CMK (cell line): ENCODE measurements around the gene ZNF765.
A peak's percentile ranks its signal among the peaks of the same experiment; 100 is the strongest.
"Not testable (repeated sequence)": the region's sequence is repeated elsewhere in the genome, so short reads cannot be mapped to it uniquely, and the experiment has no call there.

ENCODE experiments used
- DNase-seq: peaks from one replicate; pipeline ENCODE4 v3.0.0-alpha.2; 2010; ENCODE audit warnings: low read depth

Gene ZNF765

DNA sequence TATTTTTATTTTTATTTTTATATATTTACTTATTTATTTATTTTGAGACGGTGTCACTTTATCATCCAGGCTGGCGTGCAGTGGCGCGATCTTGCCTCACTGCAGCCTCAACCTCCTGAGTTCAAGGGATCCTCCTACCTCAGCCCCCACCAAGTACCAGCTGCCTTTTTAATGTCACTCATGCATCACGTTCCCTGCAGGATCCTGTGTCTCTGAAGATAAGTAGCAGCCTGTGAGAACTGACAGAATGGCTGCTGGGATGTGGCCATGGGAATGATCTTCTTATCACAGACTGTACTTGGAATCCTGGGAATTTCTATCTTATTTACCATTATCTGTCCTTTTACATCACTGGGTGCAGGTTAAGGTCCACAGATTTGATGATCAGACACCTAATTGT lies 27.6 kb downstream of the ZNF765 start:
- DNase-seq = no peak

DNA sequence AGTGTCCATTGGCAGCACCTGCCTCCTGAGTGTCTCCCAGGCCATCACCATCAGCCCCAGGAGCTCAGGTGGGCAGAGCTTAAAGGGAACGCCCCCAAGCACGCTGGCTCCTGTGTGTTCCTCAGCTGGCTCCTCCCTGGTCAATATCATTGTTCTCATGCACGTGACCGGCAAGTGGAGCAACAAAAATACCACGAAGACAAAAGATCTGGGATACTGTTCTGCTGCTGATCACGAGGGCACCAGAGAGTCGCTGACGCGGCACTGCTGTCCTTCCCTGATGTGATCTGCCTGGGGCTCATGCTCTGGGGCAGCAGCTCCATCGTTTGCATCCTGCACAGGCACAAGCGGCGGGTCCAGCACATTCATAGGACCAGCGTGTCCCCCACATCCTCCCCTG lies 28.1 kb downstream of the ZNF765 start:
- not testable (repeated sequence) for DNase-seq

DNA sequence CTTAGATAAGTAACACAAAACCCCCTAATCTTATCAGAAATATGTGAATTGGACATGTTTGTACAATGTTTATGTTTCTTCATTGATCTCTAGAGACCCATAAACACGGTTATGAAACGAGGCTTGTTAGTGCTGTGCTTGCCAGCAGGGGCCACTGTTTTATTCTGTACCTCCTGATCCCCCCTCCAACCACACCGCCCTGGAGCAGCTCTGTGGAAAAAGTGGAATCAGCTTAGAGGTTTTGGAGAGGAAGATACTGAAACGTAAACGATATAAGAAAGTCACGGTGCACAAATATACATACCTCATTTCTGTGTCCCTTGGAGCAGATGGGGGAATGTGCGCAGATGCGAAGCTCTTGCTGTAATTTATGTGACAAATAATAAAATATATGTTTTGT lies 28.7 kb downstream of the ZNF765 start:
- DNase-seq = not testable (repeated sequence)

GRCh38 chr19:53424968-53425597 lies 30.1 kb downstream of the ZNF765 start:
- peak; percentile 77 for DNase-seq

DNA sequence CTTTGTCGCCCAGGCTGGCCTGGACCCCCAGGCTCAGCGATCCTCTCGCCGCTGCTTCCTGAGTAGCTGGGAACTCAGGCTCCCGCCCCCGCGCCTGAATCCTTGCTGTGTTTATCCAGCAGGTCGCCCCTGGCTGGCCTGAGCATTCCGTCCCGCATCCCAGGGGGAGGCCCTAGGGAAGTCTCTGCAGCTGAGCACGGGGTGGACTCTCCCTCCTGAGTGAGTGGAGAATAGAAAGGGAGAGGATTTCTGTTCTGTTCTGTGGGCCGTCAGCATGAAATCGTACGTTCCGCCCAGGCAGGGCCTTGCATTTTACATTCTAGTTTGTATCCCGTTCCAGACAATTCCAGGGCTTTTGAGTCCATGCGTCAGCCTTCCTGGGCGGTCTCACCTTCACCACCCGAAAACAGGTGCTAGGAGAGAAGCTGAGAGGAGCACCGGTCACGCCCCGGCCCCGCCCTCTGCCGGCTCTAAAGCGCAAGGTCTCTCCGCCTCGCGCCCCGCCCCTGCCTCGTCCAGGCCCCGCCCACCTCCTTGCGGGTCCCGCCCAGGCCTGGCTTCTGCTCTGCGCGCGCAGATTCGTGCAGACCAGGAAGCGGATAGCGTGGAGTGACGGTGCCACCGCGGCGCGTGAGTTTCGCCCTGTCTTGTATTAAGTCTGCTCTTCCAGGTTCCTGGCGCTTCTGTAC lies 36.6 kb downstream of the ZNF765 start, which contains the start of gene ZNF761:
TSS of gene ZNF761 (plus strand) at position 586 of the 689 bp plus-strand sequence. CDS start 15,285 bp downstream, outside the sequence.
- peak; percentile 89 for DNase-seq

DNA sequence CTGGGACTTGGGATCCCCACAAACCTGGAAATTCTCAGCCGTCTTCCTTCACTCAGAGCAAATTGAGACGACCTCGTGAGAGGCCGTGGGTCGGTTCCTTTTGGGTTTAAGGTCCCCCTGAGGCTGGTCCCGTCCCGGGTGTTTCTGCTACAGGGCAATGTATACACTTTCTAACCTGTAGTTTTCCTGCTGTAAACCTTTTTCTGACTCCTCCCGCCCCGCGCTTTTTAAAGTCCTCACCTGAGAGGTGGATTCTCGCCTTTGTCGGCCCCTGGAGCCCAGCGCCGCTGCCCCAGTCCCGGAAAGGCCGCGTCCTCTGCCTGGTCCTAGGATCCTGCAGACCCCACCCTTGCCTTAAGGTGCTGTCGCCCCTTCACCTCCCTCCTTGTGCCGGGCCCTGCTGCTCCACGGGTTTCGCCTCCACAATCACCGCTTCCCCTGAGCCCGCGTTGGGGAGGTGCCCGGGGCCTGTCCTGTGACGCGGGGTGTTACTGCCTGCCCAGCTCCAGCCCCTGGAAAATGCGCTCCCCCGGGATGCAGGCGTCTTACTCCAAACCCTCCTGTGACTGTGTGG lies 37.2 kb downstream of the ZNF765 start:
- no peak for DNase-seq

- DNase-seq = not testable (repeated sequence)
These were observed 48.9 kb downstream of the ZNF765 start for GRCh38 chr19:53443809-53444208.

- DNase-seq = not testable (repeated sequence)
These were observed 52.2 kb downstream of the ZNF765 start for GRCh38 chr19:53447196-53447595.

DNA sequence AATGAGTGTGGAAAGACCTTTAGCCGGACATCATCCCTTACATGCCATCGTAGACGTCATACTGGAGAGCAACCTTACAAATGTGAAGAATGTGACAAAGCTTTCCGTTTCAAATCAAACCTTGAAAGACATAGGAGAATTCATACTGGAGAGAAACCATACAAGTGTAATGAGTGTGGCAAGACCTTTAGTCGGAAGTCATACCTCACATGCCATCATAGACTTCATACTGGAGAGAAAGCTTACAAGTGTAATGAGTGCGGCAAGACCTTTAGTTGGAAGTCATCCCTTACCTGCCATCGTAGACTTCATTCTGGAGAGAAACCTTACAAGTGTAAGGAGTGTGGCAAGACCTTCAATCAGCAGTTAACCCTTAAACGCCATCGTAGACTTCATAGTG lies 60.9 kb downstream of the ZNF765 start:
- no peak for DNase-seq

- DNase-seq = not testable (repeated sequence)
These were observed 65.3 kb downstream of the ZNF765 start for GRCh38 chr19:53460131-53460721.

- no peak for DNase-seq
These were observed 66.9 kb downstream of the ZNF765 start for GRCh38 chr19:53461866-53462265.

- no peak for DNase-seq
These were observed 67.9 kb downstream of the ZNF765 start for GRCh38 chr19:53462861-53463260.

DNA sequence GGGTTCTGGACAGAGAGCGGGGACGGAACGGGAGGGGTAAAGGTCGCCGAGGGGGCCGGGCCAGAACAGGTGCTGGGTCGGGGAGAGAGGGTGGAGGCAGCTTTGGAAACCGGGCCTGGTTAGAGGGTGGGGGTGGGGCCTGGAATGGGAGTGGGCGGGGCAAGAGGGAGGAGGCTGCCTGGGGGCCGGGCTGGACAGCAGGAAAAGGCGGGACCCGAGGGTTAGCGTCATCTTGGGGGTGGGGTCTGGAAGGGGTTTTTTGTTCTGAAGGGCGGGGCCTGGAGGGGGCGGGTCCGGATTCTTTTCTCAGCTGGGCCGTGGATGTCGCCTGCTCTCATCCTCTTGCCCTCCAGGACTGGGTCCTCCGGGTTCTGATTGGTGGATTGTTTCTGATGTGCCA lies 68.3 kb downstream of the ZNF765 start:
- DNase-seq = no peak

DNA sequence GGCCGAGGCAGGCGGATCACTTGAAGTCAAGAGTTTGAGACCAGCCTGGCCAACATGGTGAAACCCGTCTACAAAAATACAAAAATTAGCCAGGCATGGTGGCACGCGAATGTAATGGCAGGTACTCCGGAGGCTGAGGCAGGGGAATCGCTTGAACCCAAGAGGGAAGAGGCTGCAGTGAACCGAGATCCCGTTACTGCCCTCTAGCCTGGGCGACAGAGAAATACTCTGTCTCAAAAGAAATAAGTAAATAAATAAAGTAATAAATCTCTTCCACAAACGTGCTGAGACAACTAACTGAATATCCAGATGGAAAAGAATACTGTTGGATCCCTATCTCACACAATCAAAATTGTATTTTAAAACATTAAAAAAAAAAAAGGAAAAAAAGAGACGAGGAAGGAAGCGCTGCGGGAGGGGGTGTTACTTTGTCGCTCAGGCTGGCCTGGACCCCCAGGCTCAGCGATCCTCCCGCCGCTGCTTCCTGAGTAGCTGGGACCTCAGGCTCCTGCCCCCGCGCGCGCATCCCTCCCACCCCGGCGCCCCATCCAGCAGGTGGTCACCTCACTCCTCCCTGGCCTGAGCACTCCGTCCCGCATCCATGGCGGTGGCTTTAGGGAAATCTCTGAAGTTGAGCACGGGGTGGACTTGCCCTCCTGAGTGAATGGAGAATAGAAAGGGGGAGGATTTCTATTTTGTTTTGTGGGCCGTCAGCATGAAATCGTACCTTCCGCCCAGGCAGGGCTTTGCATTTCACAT lies 72.0 kb downstream of the ZNF765 start:
- no peak for DNase-seq

- peak; percentile 87 for DNase-seq
These were observed 72.7 kb downstream of the ZNF765 start, which contains the start of gene ZNF813 for GRCh38 chr19:53467485-53468262. Gene ZNF813 (plus strand): TSS chr19:53467733. CDS start chr19:53483823, 16,090 bp downstream.

GRCh38 chr19:53468628-53469027 lies 73.7 kb downstream of the ZNF765 start:
- DNase-seq = not testable (repeated sequence)

GRCh38 chr19:53471916-53472315 lies 77.0 kb downstream of the ZNF765 start:
- no peak for DNase-seq

DNA sequence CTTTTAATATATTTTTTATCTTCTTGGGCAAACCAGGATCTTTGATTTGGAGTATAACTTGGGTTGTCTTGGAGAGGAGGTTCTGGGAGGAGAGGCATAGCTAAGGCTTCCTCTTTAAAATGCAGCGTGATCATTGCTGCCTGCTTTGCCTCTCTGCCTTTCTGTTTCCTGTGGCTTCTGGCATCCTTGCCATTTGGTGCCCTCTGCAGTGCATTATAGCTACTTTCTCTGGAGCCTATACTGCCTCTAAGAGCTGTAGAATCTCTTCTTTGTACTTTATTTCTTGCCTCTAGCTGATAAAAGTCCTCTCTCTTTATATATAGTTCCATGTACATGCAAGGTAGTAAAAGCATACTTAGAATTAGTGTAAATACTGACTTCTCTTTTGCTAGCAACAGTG lies 79.9 kb downstream of the ZNF765 start:
- DNase-seq = not testable (repeated sequence)

- not testable (repeated sequence) for DNase-seq
These were observed 80.5 kb downstream of the ZNF765 start for GRCh38 chr19:53475470-53475869.
